Measurements from ENCODE around the gene CLIC5.

Gene CLIC5

GRCh38 chr6:45961125-45961524, 54.5 kb downstream of the CLIC5 start:
- no peak for TF ChIP-seq CTCF (IDR thresholded peaks at IDR 0.05)
- H3K4me3 ChIP-seq (ENCODE audit: low read depth, low read length) = no peak overlapping the region
- no peaks in the 10 kb centered on the region for H3K9me3 ChIP-seq (ENCODE audit: control insufficient read depth, low read length)
- no peak overlapping the region for H2AFZ ChIP-seq
- H3K4me2 ChIP-seq (ENCODE audit: low read length) = no peak overlapping the region
- no peaks in the 10 kb centered on the region for H3K79me2 ChIP-seq
- H3K4me1 ChIP-seq = no peaks in the 10 kb centered on the region
- H3K9ac ChIP-seq = no peak overlapping the region
- no peaks in the 10 kb centered on the region for H3K27me3 ChIP-seq (ENCODE audit: control insufficient read depth, insufficient read depth, low read length)
- no peak overlapping the region for H3K27ac ChIP-seq
- H3K36me3 ChIP-seq (ENCODE audit: control insufficient read depth, insufficient read depth, low read length) = no peaks in the 10 kb centered on the region

DNA sequence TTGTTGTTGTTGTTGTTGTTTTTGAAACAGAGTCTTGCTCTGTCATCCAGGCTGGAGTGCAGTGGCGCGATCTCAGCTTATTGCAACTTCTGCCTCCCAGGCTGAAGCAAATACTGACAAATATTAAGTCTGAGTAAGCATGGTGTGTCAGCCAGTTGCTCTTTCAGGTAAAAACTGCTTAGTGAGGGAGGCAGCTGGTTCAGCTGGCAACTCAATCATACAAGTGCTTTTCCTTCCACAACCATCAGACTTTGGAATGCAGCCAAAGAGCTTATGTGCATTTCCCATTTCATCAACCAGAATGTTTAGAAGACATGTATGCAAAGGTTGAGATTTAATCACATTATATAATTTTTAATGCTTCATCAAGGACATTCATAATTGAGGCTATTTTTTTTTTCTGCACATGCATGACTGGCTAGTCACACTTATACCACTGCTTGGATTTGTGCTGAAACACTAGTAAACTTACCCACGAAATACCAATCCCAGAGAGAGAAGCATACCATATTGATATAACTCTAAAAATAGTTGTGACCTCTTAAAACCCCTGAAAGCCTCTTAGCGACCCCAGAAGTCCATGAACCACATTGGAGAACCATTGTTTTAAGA, 56.0 kb downstream of the CLIC5 start:
- no peak for TF ChIP-seq CTCF (IDR thresholded peaks at IDR 0.05)
- no peaks in the 10 kb centered on the region for H3K36me3 ChIP-seq (ENCODE audit: control insufficient read depth, insufficient read depth, low read length)
- no peaks in the 10 kb centered on the region for H3K27me3 ChIP-seq (ENCODE audit: control insufficient read depth, insufficient read depth, low read length)
- H3K4me1 ChIP-seq = no peaks in the 10 kb centered on the region
- H3K4me3 ChIP-seq (ENCODE audit: low read depth, low read length) = no peak overlapping the region
- H3K79me2 ChIP-seq = no peaks in the 10 kb centered on the region
- H3K4me2 ChIP-seq (ENCODE audit: low read length) = no peak overlapping the region
- no peaks in the 10 kb centered on the region for H3K9me3 ChIP-seq (ENCODE audit: control insufficient read depth, low read length)
- H2AFZ ChIP-seq = no peak overlapping the region
- H3K27ac ChIP-seq = no peak overlapping the region
- H3K9ac ChIP-seq = no peak overlapping the region

DNA sequence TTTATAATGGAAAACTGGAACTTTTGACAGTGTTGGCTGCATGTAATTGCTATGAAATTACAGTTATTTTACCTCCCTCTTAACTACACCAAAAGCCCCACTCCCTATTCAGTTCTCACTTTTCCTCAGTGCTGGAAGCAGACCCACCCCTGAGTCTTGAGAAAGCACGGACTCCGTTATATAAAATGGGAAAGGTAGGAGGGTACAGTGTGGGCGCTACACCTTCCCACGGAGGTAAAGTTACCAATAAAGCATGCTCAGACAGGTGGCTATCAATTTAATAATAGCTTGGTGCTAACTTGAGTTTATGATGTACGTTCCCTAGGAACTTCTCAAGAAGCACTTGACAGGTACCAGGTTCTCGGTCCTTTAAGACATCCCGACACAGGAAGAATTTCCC, 59.0 kb downstream of the CLIC5 start:
- no peak overlapping the region for H3K4me3 ChIP-seq (ENCODE audit: low read depth, low read length)
- no peak overlapping the region for H2AFZ ChIP-seq
- H3K4me2 ChIP-seq (ENCODE audit: low read length) = no peak overlapping the region
- H3K27me3 ChIP-seq (ENCODE audit: control insufficient read depth, insufficient read depth, low read length) = no peaks in the 10 kb centered on the region
- no peaks in the 10 kb centered on the region for H3K4me1 ChIP-seq
- no peaks in the 10 kb centered on the region for H3K79me2 ChIP-seq
- no peaks in the 10 kb centered on the region for H3K9me3 ChIP-seq (ENCODE audit: control insufficient read depth, low read length)
- H3K27ac ChIP-seq = no peak overlapping the region
- no peak overlapping the region for H3K9ac ChIP-seq
- TF ChIP-seq CTCF (IDR thresholded peaks at IDR 0.05) = no peak
- no peaks in the 10 kb centered on the region for H3K36me3 ChIP-seq (ENCODE audit: control insufficient read depth, insufficient read depth, low read length)

DNA sequence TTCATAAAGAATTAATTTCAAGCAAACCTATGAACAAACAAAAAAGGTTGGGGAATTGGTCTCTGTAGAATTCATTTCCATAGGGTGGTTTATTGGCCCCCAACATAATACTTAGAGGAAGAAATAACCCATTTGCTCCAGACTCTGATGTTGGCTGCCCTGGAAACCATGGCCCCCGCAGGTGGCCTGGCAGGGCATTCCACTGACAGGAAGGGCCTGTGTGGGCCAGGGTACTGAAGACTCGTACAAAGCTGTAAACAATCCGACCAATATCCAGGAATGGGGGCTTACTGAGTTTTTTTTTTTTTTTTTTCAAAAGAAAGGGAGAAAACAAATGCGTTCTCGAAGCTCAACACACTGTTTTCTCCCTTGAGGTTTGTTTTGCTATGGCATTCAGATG, 59.5 kb downstream of the CLIC5 start:
- H3K79me2 ChIP-seq = no peaks in the 10 kb centered on the region
- no peak for TF ChIP-seq CTCF (IDR thresholded peaks at IDR 0.05)
- H3K27me3 ChIP-seq (ENCODE audit: control insufficient read depth, insufficient read depth, low read length) = no peaks in the 10 kb centered on the region
- H3K27ac ChIP-seq = no peak overlapping the region
- no peak overlapping the region for H2AFZ ChIP-seq
- no peak overlapping the region for H3K4me3 ChIP-seq (ENCODE audit: low read depth, low read length)
- no peaks in the 10 kb centered on the region for H3K9me3 ChIP-seq (ENCODE audit: control insufficient read depth, low read length)
- H3K4me1 ChIP-seq = no peaks in the 10 kb centered on the region
- no peak overlapping the region for H3K9ac ChIP-seq
- no peaks in the 10 kb centered on the region for H3K36me3 ChIP-seq (ENCODE audit: control insufficient read depth, insufficient read depth, low read length)
- no peak overlapping the region for H3K4me2 ChIP-seq (ENCODE audit: low read length)

GRCh38 chr6:45955597-45955996, 60.1 kb downstream of the CLIC5 start:
- no peaks in the 10 kb centered on the region for H3K4me1 ChIP-seq
- no peak overlapping the region for H3K4me2 ChIP-seq (ENCODE audit: low read length)
- no peak overlapping the region for H3K27ac ChIP-seq

More at GRCh38 chr6:45955597-45955996, 60.1 kb downstream of the CLIC5 start:
- Histone ChIP-seq H3K9me3 (ENCODE audit: control insufficient read depth, low read length) (no peaks in the 10 kb centered on the region), H3K4me3 (ENCODE audit: low read depth, low read length) (no peak overlapping the region), H3K9ac (no peak overlapping the region), H3K36me3 (ENCODE audit: control insufficient read depth, insufficient read depth, low read length) (no peaks in the 10 kb centered on the region), H2AFZ (no peak overlapping the region), H3K79me2 (no peaks in the 10 kb centered on the region), H3K27me3 (ENCODE audit: control insufficient read depth, insufficient read depth, low read length) (no peaks in the 10 kb centered on the region)
- TF ChIP-seq CTCF (IDR thresholded peaks at IDR 0.05) = no peak

Measured in parathyroid adenoma (tissue), 2 donors.